Measurements from ENCODE around the gene TNNI3. TPM values are rescaled to one million over a fixed set of nuclear protein-coding genes. Genes with fewer than 3 reads are reported as not detected.

TNNI3 gene
- total and polyA plus RNA-seq, 10 of the 15 experiments (the other 5 are each of a cell fraction or from before 2014, with no cell fraction given) = not detected

- TF ChIP-seq PBX3 (IDR thresholded peaks at IDR 0.05; ENCODE audit: insufficient replicate concordance, low read depth, low read length) (peak; percentile 41), CEBPZ (IDR thresholded peaks at IDR 0.05; ENCODE audit: low read depth, low read length) (no peak), WRNIP1 (IDR thresholded peaks at IDR 0.05; ENCODE audit: borderline replicate concordance, low read depth, low read length) (no peak), YY1 (IDR thresholded peaks at IDR 0.05; ENCODE audit: low read depth, low read length) (0 out of 2 replicates have a peak, but pooled peaks have one; percentile 57), ATF3 (IDR thresholded peaks at IDR 0.05; ENCODE audit: borderline replicate concordance, extremely low read depth, low read depth, low read length) (no peak), PAX5 (IDR thresholded peaks at IDR 0.05; ENCODE audit: borderline replicate concordance, low read depth, low read length) (no peak), CREM (IDR thresholded peaks at IDR 0.05; ENCODE audit: low read depth) (peak; percentile 78), ZBTB4 (CRISPR knock-in tag; IDR thresholded peaks at IDR 0.05) (no peak), MYB (IDR thresholded peaks at IDR 0.05; ENCODE audit: borderline replicate concordance, low read depth, low read length) (no peak), USF2 (IDR thresholded peaks at IDR 0.05; ENCODE audit: borderline replicate concordance, low read depth, low read length) (no peak), FOXM1 (IDR thresholded peaks at IDR 0.05; ENCODE audit: low read depth, low read length) (no peak), NRF1 (conservative IDR thresholded peaks at IDR 0.05; ENCODE audit: low read depth, low read length) (no peak), ZBTB33 (IDR thresholded peaks at IDR 0.05) (no peak), CHD1 (IDR thresholded peaks at IDR 0.05; ENCODE audit: low read depth, low read length) (no peak), POU2F2 (IDR thresholded peaks at IDR 0.05; ENCODE audit: borderline replicate concordance, low read depth, low read length) (no peak), NFYA (IDR thresholded peaks at IDR 0.05; ENCODE audit: borderline replicate concordance, low read depth, low read length) (no peak), STAT1 (conservative IDR thresholded peaks at IDR 0.05) (no peak)
Observed at GRCh38 chr19:55160128-55160985, 2.8 kb upstream of the TNNI3 start (continued).

Measured in GM12878 (cell line).